Neuron (in vitro differentiated cells): Measurements from ENCODE around the gene ZNF501.

Source experiments
- H2AFZ ChIP-seq: one replicate; pipeline ENCODE4 v1.6.1; 2013; ENCODE audit warnings: low read depth, mild to moderate bottlenecking, inconsistent platforms, low read length, moderate library complexity
- H3K27me3 ChIP-seq: one replicate; pipeline ENCODE4 v1.6.1; 2013; ENCODE audit warnings: low read length; ENCODE audit not compliant: insufficient read depth
- H3K36me3 ChIP-seq: one replicate; pipeline ENCODE4 v1.6.1; 2013; ENCODE audit warnings: low read length; ENCODE audit not compliant: insufficient read depth
- H3K4me1 ChIP-seq: one replicate; pipeline ENCODE4 v1.6.1; 2013; ENCODE audit warnings: low read length; ENCODE audit not compliant: insufficient read depth
- H3K4me3 ChIP-seq: 2 replicates; pipeline ENCODE4 v1.5.1; 2013; ENCODE audit warnings: mild to moderate bottlenecking, low read length, moderate library complexity
- H3K9me3 ChIP-seq: one replicate; pipeline ENCODE4 v1.6.1; 2013; ENCODE audit warnings: low read length

The ZNF501 gene

GRCh38 chr3:44729384-44729910 lies at the start of gene ZNF501:
ZNF501 (plus strand) TSS chr3:44729635; CDS start chr3:44734422, 4,787 bp downstream.
- Histone ChIP-seq H3K27me3 (no peaks in the 10 kb centered on the region), H3K36me3 (peaks cover 39% of the 10 kb centered on the region), H3K4me1 (peaks cover 6% of the 10 kb centered on the region), H3K4me3 (peak within 1 kb of the TSS; percentile 88), H3K9me3 (peaks cover 50% of the 10 kb centered on the region), H2AFZ (peak within 1 kb of the TSS; percentile 99)

- Histone ChIP-seq H3K36me3 (peaks cover 20% of the 10 kb centered on the region), H2AFZ (no peak overlapping the region), H3K9me3 (peaks cover 28% of the 10 kb centered on the region), H3K27me3 (no peaks in the 10 kb centered on the region), H3K4me3 (no peak overlapping the region), H3K4me1 (peaks cover 3% of the 10 kb centered on the region)
These were observed 48.4 kb upstream of the ZNF501 start for GRCh38 chr3:44680921-44681455.

GRCh38 chr3:44682182-44682896 lies 47.1 kb upstream of the ZNF501 start:
- H3K27me3 ChIP-seq, result no peaks in the 10 kb centered on the region
- H2AFZ ChIP-seq, result no peak overlapping the region
- H3K9me3 ChIP-seq, result peaks cover 28% of the 10 kb centered on the region
- H3K4me1 ChIP-seq, result peaks cover 3% of the 10 kb centered on the region
- H3K36me3 ChIP-seq, result peaks cover 20% of the 10 kb centered on the region
- H3K4me3 ChIP-seq, result no peak overlapping the region

- H3K36me3 ChIP-seq, result peaks cover 20% of the 10 kb centered on the region
- H3K4me1 ChIP-seq, result peaks cover 3% of the 10 kb centered on the region
- H3K27me3 ChIP-seq, result no peaks in the 10 kb centered on the region
- peak overlapping the region; percentile 72 for H3K4me3 ChIP-seq
- peak overlapping the region; percentile 97 for H2AFZ ChIP-seq
- H3K9me3 ChIP-seq, result peaks cover 25% of the 10 kb centered on the region
These were observed 44.2 kb upstream of the ZNF501 start for GRCh38 chr3:44685128-44685800.

- Histone ChIP-seq H3K4me3 (no peak overlapping the region), H3K36me3 (peaks cover 11% of the 10 kb centered on the region), H2AFZ (no peak overlapping the region), H3K4me1 (peaks cover 3% of the 10 kb centered on the region), H3K9me3 (peaks cover 12% of the 10 kb centered on the region), H3K27me3 (no peaks in the 10 kb centered on the region)
These were observed 41.5 kb upstream of the ZNF501 start for GRCh38 chr3:44687898-44688297.

GRCh38 chr3:44712455-44713075 lies 16.9 kb upstream of the ZNF501 start, which contains the start of gene ZNF502:
ZNF502 (plus strand) TSS chr3:44712660; CDS start chr3:44720262, 7,602 bp downstream.
- Histone ChIP-seq H2AFZ (peak within 1 kb of the TSS; percentile 98), H3K4me1 (peaks cover 6% of the 10 kb centered on the region), H3K27me3 (no peaks in the 10 kb centered on the region), H3K9me3 (peaks cover 27% of the 10 kb centered on the region), H3K36me3 (peaks cover 9% of the 10 kb centered on the region), H3K4me3 (peak within 1 kb of the TSS; percentile 88)

GRCh38 chr3:44721231-44722102 lies 8.0 kb upstream of the ZNF501 start:
- Histone ChIP-seq H3K4me1 (no peaks in the 10 kb centered on the region), H3K4me3 (no peak overlapping the region), H3K36me3 (peaks cover 58% of the 10 kb centered on the region), H2AFZ (no peak overlapping the region), H3K27me3 (no peaks in the 10 kb centered on the region), H3K9me3 (peaks cover 77% of the 10 kb centered on the region)

GRCh38 chr3:44722103-44722401 lies 7.4 kb upstream of the ZNF501 start:
- Histone ChIP-seq H3K9me3 (peaks cover 75% of the 10 kb centered on the region), H2AFZ (no peak overlapping the region), H3K4me1 (no peaks in the 10 kb centered on the region), H3K36me3 (peaks cover 56% of the 10 kb centered on the region), H3K27me3 (no peaks in the 10 kb centered on the region), H3K4me3 (no peak overlapping the region)

GRCh38 chr3:44734646-44735168 lies 5.3 kb downstream of the ZNF501 start:
- no peak overlapping the region for H3K4me3 ChIP-seq
- H3K27me3 ChIP-seq, result no peaks in the 10 kb centered on the region
- no peak overlapping the region for H2AFZ ChIP-seq
- H3K4me1 ChIP-seq, result peaks cover 6% of the 10 kb centered on the region
- peaks cover 53% of the 10 kb centered on the region for H3K9me3 ChIP-seq
- H3K36me3 ChIP-seq, result peaks cover 54% of the 10 kb centered on the region

- H3K9me3 ChIP-seq, result peaks cover 44% of the 10 kb centered on the region
These were observed 31.6 kb downstream of the ZNF501 start for GRCh38 chr3:44761101-44761423.

GRCh38 chr3:44761424-44762169 lies 32.2 kb downstream of the ZNF501 start, which contains the start of the genes KIAA1143 and KIF15:
KIAA1143 (minus strand) TSS chr3:44761619; CDS start chr3:44761602, 17 bp downstream.
KIF15 (plus strand) TSS chr3:44761794; CDS start chr3:44761866, 72 bp downstream.
- Histone ChIP-seq H3K4me1 (peaks cover 3% of the 10 kb centered on the region), H2AFZ (peak within 1 kb of the TSS; percentile 95), H3K27me3 (no peaks in the 10 kb centered on the region), H3K36me3 (peaks cover 36% of the 10 kb centered on the region), H3K4me3 (peak within 1 kb of the TSS; percentile 77), H3K9me3 (peaks cover 44% of the 10 kb centered on the region)

More at GRCh38 chr3:44761101-44761423, 31.6 kb downstream of the ZNF501 start:
- Histone ChIP-seq H3K4me1 (peaks cover 3% of the 10 kb centered on the region), H3K27me3 (no peaks in the 10 kb centered on the region), H3K4me3 (peak overlapping the region; percentile 77), H3K36me3 (peaks cover 36% of the 10 kb centered on the region), H2AFZ (peak overlapping the region; percentile 95)
